ENCODE results near the gene RAB3A.
A peak's percentile ranks its signal among the peaks of the same experiment; 100 is the strongest.

Gene RAB3A

GRCh38 chr19:18233224-18233825 lies 29.5 kb upstream of the RAB3A start:
- TF ChIP-seq SIN3A (IDR thresholded peaks at IDR 0.05; ENCODE audit: borderline replicate concordance, insufficient read depth, low read length), result peak; percentile 75; the same call in 1 of the 2 replicates
- TF ChIP-seq REST (IDR thresholded peaks at IDR 0.05; ENCODE audit: insufficient read depth in 1 of 2, low read depth in 2 of 2, low read length in 2 of 2), result peak; percentile 91 to 94
- TF ChIP-seq FOXP2 (optimal IDR thresholded peaks at IDR 0.05; ENCODE audit: borderline replicate concordance, extremely low read depth, extremely low read length, insufficient read depth), result no peak

DNA sequence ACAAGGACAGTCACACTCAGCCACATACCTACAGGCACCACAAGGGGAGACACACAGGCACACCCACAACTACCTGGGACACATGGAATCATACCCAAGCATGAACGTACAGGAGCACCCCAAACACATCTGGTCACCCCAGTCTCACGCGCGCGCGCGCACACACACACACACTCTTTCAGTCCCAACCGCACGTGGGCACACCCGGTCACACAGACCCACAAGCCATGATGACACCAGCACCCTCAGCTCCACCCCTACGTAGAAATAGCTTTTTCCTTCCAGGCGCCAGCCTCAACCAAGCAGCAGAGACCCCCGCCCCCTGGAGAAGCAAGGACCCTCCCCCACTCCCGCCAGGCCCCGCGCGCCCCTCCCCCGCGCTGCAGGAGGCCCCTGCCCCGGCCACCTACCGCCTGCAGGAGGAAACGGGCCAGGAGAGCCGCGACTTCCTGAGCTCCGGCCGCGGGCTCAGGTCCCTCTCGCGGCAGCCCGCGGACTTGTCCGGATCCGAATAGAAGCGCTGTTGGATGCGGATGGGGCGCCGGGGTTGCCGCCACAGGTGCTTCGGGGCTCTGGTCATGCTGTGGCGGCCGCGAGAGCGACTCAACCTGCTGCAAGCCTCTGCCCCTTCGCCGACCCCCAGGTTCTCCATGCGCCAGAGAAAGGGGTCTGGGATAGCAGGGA lies 28.8 kb upstream of the RAB3A start:
- TF ChIP-seq POLR2AphosphoS5 (IDR thresholded peaks at IDR 0.05; ENCODE audit: low read depth, low read length) (no peak), SIN3A (IDR thresholded peaks at IDR 0.05; ENCODE audit: borderline replicate concordance, insufficient read depth, low read length) (no peak), REST (IDR thresholded peaks at IDR 0.05; ENCODE audit: insufficient read depth in 1 of 2, low read depth in 2 of 2, low read length in 2 of 2) (no peak), TAF1 (IDR thresholded peaks at IDR 0.05; ENCODE audit: borderline replicate concordance, insufficient read depth, low read length) (no peak), FOXP2 (optimal IDR thresholded peaks at IDR 0.05; ENCODE audit: borderline replicate concordance, extremely low read depth, extremely low read length, insufficient read depth) (no peak)

DNA sequence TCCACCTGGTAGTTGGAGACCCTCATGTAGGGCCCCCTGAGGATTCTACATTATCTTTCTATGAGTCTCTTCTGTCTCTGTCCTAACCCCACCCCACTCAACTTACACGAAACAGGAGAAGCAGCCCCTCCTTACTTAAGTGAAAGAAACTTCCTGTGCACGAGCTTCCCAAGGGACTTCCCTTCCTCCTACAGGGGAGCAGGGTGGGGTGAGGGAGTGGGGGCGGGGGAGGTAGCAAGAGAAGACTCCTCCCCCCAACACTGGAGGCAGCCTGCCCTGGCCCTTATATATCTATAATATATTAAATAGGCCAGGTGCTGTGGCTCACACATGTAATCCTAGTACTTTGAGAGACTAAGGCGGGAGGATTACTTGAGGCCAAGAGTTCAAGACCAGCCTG lies 27.9 kb upstream of the RAB3A start:
- TF ChIP-seq SIN3A (IDR thresholded peaks at IDR 0.05; ENCODE audit: borderline replicate concordance, insufficient read depth, low read length) (no peak), FOXP2 (optimal IDR thresholded peaks at IDR 0.05; ENCODE audit: borderline replicate concordance, extremely low read depth, extremely low read length, insufficient read depth) (no peak), REST (IDR thresholded peaks at IDR 0.05; ENCODE audit: insufficient read depth in 1 of 2, low read depth in 2 of 2, low read length in 2 of 2) (no peak), TAF1 (IDR thresholded peaks at IDR 0.05; ENCODE audit: borderline replicate concordance, insufficient read depth, low read length) (no peak), POLR2AphosphoS5 (IDR thresholded peaks at IDR 0.05; ENCODE audit: low read depth, low read length) (no peak)

DNA sequence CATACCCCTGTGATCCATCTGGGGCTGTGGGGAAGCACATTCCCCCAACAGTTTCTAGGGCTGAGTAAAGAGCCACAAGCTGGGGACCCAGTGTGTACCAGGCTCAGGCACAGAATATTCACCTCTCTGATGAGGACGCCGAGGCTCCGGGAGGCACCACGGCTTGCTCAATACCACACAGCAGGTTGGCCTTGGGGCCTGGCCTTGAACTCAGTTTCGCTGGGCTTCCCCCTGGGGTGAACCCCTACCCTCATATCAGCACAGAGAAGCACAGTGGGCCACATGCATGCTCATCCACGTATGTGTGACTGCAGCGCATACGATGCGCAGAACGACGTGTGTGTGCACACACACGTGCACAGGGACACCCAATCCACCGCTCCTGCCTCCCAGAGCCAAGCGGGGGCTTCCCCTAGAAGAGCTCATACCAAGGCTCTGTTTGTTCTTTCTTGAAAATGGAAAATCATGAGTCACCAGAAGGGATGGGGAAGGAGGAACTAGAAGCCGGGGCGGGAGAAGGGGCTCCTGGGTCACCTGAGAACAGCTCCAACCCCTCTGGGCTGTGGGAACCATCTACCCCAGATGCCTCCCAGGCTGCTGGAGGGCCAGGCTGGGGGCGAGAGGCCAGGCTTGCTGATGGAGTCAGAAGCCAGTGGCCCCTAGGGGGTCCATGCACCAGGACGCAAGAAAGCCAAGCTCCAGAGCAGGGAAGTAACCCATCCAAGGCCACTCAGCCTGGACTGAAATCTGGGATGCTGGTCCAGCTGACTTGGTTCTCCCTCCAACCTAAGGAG lies 27.3 kb upstream of the RAB3A start:
- TF ChIP-seq SIN3A (IDR thresholded peaks at IDR 0.05; ENCODE audit: borderline replicate concordance, insufficient read depth, low read length), result no peak
- no peak for TF ChIP-seq TAF1 (IDR thresholded peaks at IDR 0.05; ENCODE audit: borderline replicate concordance, insufficient read depth, low read length)

DNA sequence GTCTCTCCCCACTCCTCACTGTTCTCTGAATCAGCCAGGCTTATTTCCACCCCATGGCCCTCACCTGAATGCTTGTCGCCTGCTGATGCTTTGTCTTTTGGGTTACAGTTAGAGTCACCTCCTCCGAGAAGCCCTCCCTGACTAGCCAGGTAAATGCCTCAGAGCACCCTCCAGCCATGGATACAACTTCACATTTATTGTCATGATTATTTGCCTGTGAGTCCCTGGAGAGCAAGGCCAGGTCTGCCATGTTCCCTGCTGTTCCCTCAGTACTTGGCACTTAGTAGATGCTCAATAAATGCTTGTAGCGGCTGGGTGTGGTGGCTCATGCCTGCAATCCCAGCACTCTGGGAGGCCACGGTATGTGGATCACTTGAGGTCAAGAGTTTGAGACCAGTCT lies 26.1 kb upstream of the RAB3A start:
- no peak for TF ChIP-seq SIN3A (IDR thresholded peaks at IDR 0.05; ENCODE audit: borderline replicate concordance, insufficient read depth, low read length)
- TF ChIP-seq TAF1 (IDR thresholded peaks at IDR 0.05; ENCODE audit: borderline replicate concordance, insufficient read depth, low read length), result no peak
- TF ChIP-seq REST (IDR thresholded peaks at IDR 0.05; ENCODE audit: insufficient read depth in 1 of 2, low read depth in 2 of 2, low read length in 2 of 2), result no peak

Data from PFSK-1 (cell line).